Upper lobe of left lung (tissue), 6 donors: ENCODE results near the gene EHMT1. TPM values are rescaled to one million over a fixed set of nuclear protein-coding genes. Genes with fewer than 3 reads are reported as not detected.

Experiments used
- ATAC-seq, 2 donors: fragments of 200-7000 bp; cut with Tn5 transposase; one replicate each; pipeline ENCODE4 v1.9.1; 2022; ENCODE audit warnings: mild to moderate bottlenecking in 2 of 2, moderate library complexity in 2 of 2; ENCODE audit not compliant: low FRiP score in 2 of 2
- DNase-seq, 2 donors: peaks; one replicate each; pipeline ENCODE4 v3.0.0-alpha.2; 2019 to 2020
- H3K27ac ChIP-seq, 4 donors: fragments of 200-600 bp; sonication (generic); one replicate each; pipeline ENCODE4 v1.5.1; 2016 to 2019
- H3K27me3 ChIP-seq, 4 donors: fragments of 200-600 bp; sonication (generic); one replicate each; pipeline ENCODE4 v1.5.1; 2017 to 2019
- H3K36me3 ChIP-seq, 4 donors: fragments of 200-600 bp; sonication (generic); one replicate each; pipeline ENCODE4 v1.5.1; 2016 to 2019
- H3K4me1 ChIP-seq, 4 donors: fragments of 200-600 bp; sonication (generic); one replicate each; pipeline ENCODE4 v1.5.1; 2018 to 2019
- H3K4me3 ChIP-seq, 4 donors: fragments of 200-600 bp; sonication (generic); one replicate each; pipeline ENCODE4 v1.5.1; 2017 to 2019; ENCODE audit warnings: mild to moderate bottlenecking in 2 of 4, moderate library complexity in 1 of 4
- H3K9me3 ChIP-seq, 4 donors: fragments of 200-600 bp; sonication (generic); one replicate each; pipeline ENCODE4 v1.5.1; 2018 to 2019
- EP300 ChIP-seq, 4 donors: sonication (generic); formaldehyde crosslinking; IDR thresholded peaks; one replicate each; pipeline ENCODE4 v1.5.1; 2017; ENCODE audit warnings: antibody characterized with exemption in 4 of 4, control low read depth in 2 of 4
- POLR2A ChIP-seq, 4 donors: fragments of 450-650 bp; IDR thresholded peaks; one replicate each; pipeline ENCODE4 v1.5.1; 2016 to 2017; ENCODE audit warnings: antibody characterized with exemption in 4 of 4, mild to moderate bottlenecking in 2 of 4
- POLR2AphosphoS5 ChIP-seq, 2 donors: sonication (generic); formaldehyde crosslinking; IDR thresholded peaks; one replicate each; pipeline ENCODE4 v1.5.1; 2017; ENCODE audit warnings: antibody characterized with exemption in 2 of 2
- WGBS, 2 donors: methylation state at CpG; one replicate each; pipeline ENCODE4 v1.1.5; 2017 to 2018; 5-methylcytosine and 5-hydroxymethylcytosine counted together
- total RNA-seq, 6 donors: library from RNA; depleted of rRNA in 4 of 6; stranded (reverse); fragments of >200 nt in 4 of 6; gene quantifications; one replicate each; pipeline versions ENCODE4 v1.1.0 to v1.2.1, GENCODE V29; 2016 to 2021
- TF ChIP-seq, protein P1 (sequence below), 6 experiments: fragments of 450-650 bp in 4 of 6; fragments of 200-600 bp in 2 of 6; sonication (generic) in 2 of 6; IDR thresholded peaks; one replicate each; pipeline ENCODE4 v1.5.1; 2016 to 2019; ENCODE audit warnings: antibody characterized with exemption in 6 of 6
- donor health status: DM: no; HTN: no; CAD: no; lungs with moderate emphysema.
- donor health status: DM: no; HTN: yes; CAD: no; lungs with severe emphysema.

Gene EHMT1
- total RNA-seq, 6 donors from 2014 or later, result 68.0 to 183 (median 83.6) TPM

- H3K27ac ChIP-seq, result peak overlapping the region in 1 of 4 donors; percentile 6
- H3K9me3 ChIP-seq, result no peaks in the 10 kb centered on the region
- WGBS, 2 donors, result 56 to 58% methylated on average over 7 to 10 of the region's 10 CpGs
- ATAC-seq (peak in 1 of 2 donors; percentile 19), DNase-seq (no peak)
- H3K36me3 ChIP-seq, result peaks cover 19 to 48% (median 38%) of the 10 kb centered on the region in 4 donors
- H3K4me1 ChIP-seq, result peaks cover 0 to under 1% (median 0%) of the 10 kb centered on the region in 4 donors
- no peaks in the 10 kb centered on the region for H3K27me3 ChIP-seq
- H3K4me3 ChIP-seq, result no peak overlapping the region
- TF ChIP-seq, protein P1, sequence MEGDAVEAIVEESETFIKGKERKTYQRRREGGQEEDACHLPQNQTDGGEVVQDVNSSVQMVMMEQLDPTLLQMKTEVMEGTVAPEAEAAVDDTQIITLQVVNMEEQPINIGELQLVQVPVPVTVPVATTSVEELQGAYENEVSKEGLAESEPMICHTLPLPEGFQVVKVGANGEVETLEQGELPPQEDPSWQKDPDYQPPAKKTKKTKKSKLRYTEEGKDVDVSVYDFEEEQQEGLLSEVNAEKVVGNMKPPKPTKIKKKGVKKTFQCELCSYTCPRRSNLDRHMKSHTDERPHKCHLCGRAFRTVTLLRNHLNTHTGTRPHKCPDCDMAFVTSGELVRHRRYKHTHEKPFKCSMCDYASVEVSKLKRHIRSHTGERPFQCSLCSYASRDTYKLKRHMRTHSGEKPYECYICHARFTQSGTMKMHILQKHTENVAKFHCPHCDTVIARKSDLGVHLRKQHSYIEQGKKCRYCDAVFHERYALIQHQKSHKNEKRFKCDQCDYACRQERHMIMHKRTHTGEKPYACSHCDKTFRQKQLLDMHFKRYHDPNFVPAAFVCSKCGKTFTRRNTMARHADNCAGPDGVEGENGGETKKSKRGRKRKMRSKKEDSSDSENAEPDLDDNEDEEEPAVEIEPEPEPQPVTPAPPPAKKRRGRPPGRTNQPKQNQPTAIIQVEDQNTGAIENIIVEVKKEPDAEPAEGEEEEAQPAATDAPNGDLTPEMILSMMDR (IDR thresholded peaks at IDR 0.05), result no peak
- no peak for TF ChIP-seq EP300 (IDR thresholded peaks at IDR 0.05)
- no peak for TF ChIP-seq POLR2AphosphoS5 (IDR thresholded peaks at IDR 0.05)
- TF ChIP-seq POLR2A (IDR thresholded peaks at IDR 0.05), result no peak
Observed at GRCh38 chr9:137745541-137745991, 126.8 kb downstream of the EHMT1 start.

GRCh38 chr9:137748311-137748710, 129.5 kb downstream of the EHMT1 start:
- Histone ChIP-seq H3K4me1 (no peaks in the 10 kb centered on the region), H3K9me3 (no peaks in the 10 kb centered on the region), H3K27ac (no peak overlapping the region), H3K4me3 (no peak overlapping the region), H3K36me3 (peaks cover 16 to 64% (median 51%) of the 10 kb centered on the region in 4 donors), H3K27me3 (no peaks in the 10 kb centered on the region)
- ATAC-seq, result peak in 1 of 2 donors; percentile 9
- TF ChIP-seq POLR2AphosphoS5 (IDR thresholded peaks at IDR 0.05) (no peak), EP300 (IDR thresholded peaks at IDR 0.05) (no peak), POLR2A (IDR thresholded peaks at IDR 0.05) (no peak)
- TF ChIP-seq, protein P1 (IDR thresholded peaks at IDR 0.05), result no peak
- no peak for DNase-seq
- 94 to 95% methylated on average over 15 of the region's 15 CpGs for WGBS, 2 donors

- DNase-seq, result no peak
Observed at GRCh38 chr9:137748741-137749140, 129.9 kb downstream of the EHMT1 start.

DNA sequence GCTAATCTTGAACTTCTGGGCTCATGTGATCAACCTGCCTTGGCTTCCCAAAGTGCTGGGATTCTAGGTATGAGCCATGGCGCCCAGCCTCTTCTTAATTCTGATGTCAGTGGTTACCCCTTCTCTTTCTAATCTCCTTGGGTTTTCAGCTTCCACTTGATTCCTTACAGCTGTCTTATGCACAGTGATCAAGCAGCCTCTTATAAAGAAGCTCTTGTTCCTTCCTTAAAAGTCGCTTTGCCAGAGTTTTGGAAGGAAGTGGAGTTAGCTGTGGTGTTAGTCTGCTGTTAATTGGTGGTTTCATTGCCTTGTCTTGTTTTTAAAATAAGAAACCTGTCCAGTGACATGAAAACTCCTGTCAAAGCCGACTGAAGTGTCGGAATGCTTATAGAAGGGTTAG, 130.7 kb downstream of the EHMT1 start:
- Histone ChIP-seq H3K36me3 (peaks cover 10 to 64% (median 45%) of the 10 kb centered on the region in 4 donors), H3K4me1 (no peaks in the 10 kb centered on the region), H3K4me3 (no peak overlapping the region), H3K9me3 (no peaks in the 10 kb centered on the region), H3K27me3 (no peaks in the 10 kb centered on the region), H3K27ac (no peak overlapping the region)
- DNase-seq (no peak), ATAC-seq (no peak)
- no peak for TF ChIP-seq POLR2A (IDR thresholded peaks at IDR 0.05)
- TF ChIP-seq EP300 (IDR thresholded peaks at IDR 0.05), result no peak
- TF ChIP-seq POLR2AphosphoS5 (IDR thresholded peaks at IDR 0.05), result no peak
- TF ChIP-seq, protein P1 (IDR thresholded peaks at IDR 0.05), result no peak
- 79 to 82% methylated on average over 4 of the region's 4 CpGs for WGBS, 2 donors

More at GRCh38 chr9:137748741-137749140, 129.9 kb downstream of the EHMT1 start:
- Histone ChIP-seq H3K36me3 (peaks cover 15 to 64% (median 49%) of the 10 kb centered on the region in 4 donors), H3K4me1 (no peaks in the 10 kb centered on the region), H3K27me3 (no peaks in the 10 kb centered on the region), H3K4me3 (no peak overlapping the region), H3K27ac (no peak overlapping the region), H3K9me3 (no peaks in the 10 kb centered on the region)
- WGBS, 2 donors, result 93 to 96% methylated on average over 3 of the region's 3 CpGs
- TF ChIP-seq POLR2A (IDR thresholded peaks at IDR 0.05) (no peak), POLR2AphosphoS5 (IDR thresholded peaks at IDR 0.05) (no peak), EP300 (IDR thresholded peaks at IDR 0.05) (no peak)
- TF ChIP-seq, protein P1 (IDR thresholded peaks at IDR 0.05), result no peak
- ATAC-seq, result no peak

- no peak overlapping the region for H3K27ac ChIP-seq
- WGBS, 2 donors, result 75 to 86% methylated on average over 3 of the region's 3 CpGs
- no peak for ATAC-seq
- H3K36me3 ChIP-seq, result peaks cover 5 to 64% (median 46%) of the 10 kb centered on the region in 4 donors
- H3K4me3 ChIP-seq, result no peak overlapping the region
- TF ChIP-seq, protein P1 (IDR thresholded peaks at IDR 0.05), result no peak
- H3K4me1 ChIP-seq, result no peaks in the 10 kb centered on the region
- H3K27me3 ChIP-seq, result no peaks in the 10 kb centered on the region
- no peaks in the 10 kb centered on the region for H3K9me3 ChIP-seq
- DNase-seq, result no peak
Observed at GRCh38 chr9:137750007-137750406, 131.2 kb downstream of the EHMT1 start.
